DND-41 (cell line): ENCODE data around the gene CPNE5.

Source experiments
- CTCF ChIP-seq: IDR thresholded peaks from 2 replicates; pipeline ENCODE4 v1.5.1; 2012; ENCODE audit warnings: borderline replicate concordance, low read length, moderate library complexity, mild to moderate bottlenecking; ENCODE audit not compliant: poor library complexity, severe bottlenecking; ENCODE audit errors: extremely low read depth
- EZH2 ChIP-seq: IDR thresholded peaks from 3 replicates; pipeline ENCODE4 v1.6.1; 2012; ENCODE audit warnings: borderline replicate concordance, low read depth, mild to moderate bottlenecking, moderate library complexity, low read length, inconsistent platforms; ENCODE audit not compliant: severe bottlenecking

GRCh38 chr6:36797055-36797454 is 42.2 kb downstream of the CPNE5 start:
- no peak for TF ChIP-seq CTCF
- TF ChIP-seq EZH2: no peak
